HG03103 (cell line): ENCODE data around the gene CLSTN2.

Source experiments
- ATAC-seq: cut with Tn5 transposase; IDR thresholded peaks from one replicate; pipeline ENCODE4 v1.9.1; 2021; ENCODE audit warnings: low read depth; ENCODE audit not compliant: unreplicated experiment

The CLSTN2 gene

GRCh38 chr3:140601881-140602280 is 666.9 kb downstream of the CLSTN2 start:
- no peak for ATAC-seq

GRCh38 chr3:140602781-140603180 is 667.8 kb downstream of the CLSTN2 start:
- no peak for ATAC-seq

- ATAC-seq, result no peak
Observed at GRCh38 chr3:140603766-140604165, 668.8 kb downstream of the CLSTN2 start.

GRCh38 chr3:140610544-140610943 is 675.6 kb downstream of the CLSTN2 start:
- ATAC-seq, result no peak

- ATAC-seq, result no peak
Observed at GRCh38 chr3:140614001-140614400, 679.0 kb downstream of the CLSTN2 start.

GRCh38 chr3:140617135-140617534 is 682.1 kb downstream of the CLSTN2 start:
- no peak for ATAC-seq

GRCh38 chr3:140626856-140627255 is 691.9 kb downstream of the CLSTN2 start:
- ATAC-seq, result no peak
